Measurements from ENCODE around the gene BTBD9.

GRCh38 chr6:38287487-38287886, 352.2 kb downstream of the BTBD9 start:
- no peak for TF ChIP-seq E4F1 (CRISPR knock-in tag; IDR thresholded peaks at IDR 0.05; ENCODE audit: borderline replicate concordance)
- no peak for TF ChIP-seq SOX6 (IDR thresholded peaks at IDR 0.05)
- no peak for TF ChIP-seq ZNF146 (CRISPR knock-in tag; IDR thresholded peaks at IDR 0.05; ENCODE audit: unreplicated experiment)
